RWPE2 (cell line): ENCODE results near the gene MRPL10.

ENCODE experiments used
- ATAC-seq: fragments of 200-7000 bp; cut with Tn5 transposase; 3 replicates; pipeline ENCODE4 v1.9.1; 2021; ENCODE audit warnings: low read depth
- DNase-seq: peaks from one replicate; pipeline ENCODE4 v3.0.0-alpha.2; 2020; ENCODE audit warnings: low spot score
- H3K27ac ChIP-seq: fragments of 450-650 bp; 2 replicates; pipeline ENCODE4 v1.5.1; 2017; ENCODE audit warnings: mild to moderate bottlenecking; ENCODE audit not compliant: poor library complexity, severe bottlenecking
- H3K27me3 ChIP-seq: fragments of 250-450 bp; sonication (Bioruptor Pico); 2 replicates; pipeline ENCODE4 v1.5.1; 2021; ENCODE audit warnings: mild to moderate bottlenecking, moderate library complexity; ENCODE audit not compliant: insufficient read depth, poor library complexity, severe bottlenecking
- H3K36me3 ChIP-seq: fragments of 250-450 bp; sonication (Bioruptor Pico); 2 replicates; pipeline ENCODE4 v1.5.1; 2020; ENCODE audit warnings: low read depth, mild to moderate bottlenecking, moderate library complexity
- H3K4me1 ChIP-seq: fragments of 250-450 bp; sonication (Bioruptor Pico); 2 replicates; pipeline ENCODE4 v1.5.1; 2021; ENCODE audit warnings: mild to moderate bottlenecking, moderate library complexity; ENCODE audit not compliant: insufficient read depth, poor library complexity, severe bottlenecking
- H3K4me3 ChIP-seq: fragments of 250-450 bp; sonication (Bioruptor Pico); 2 replicates; pipeline ENCODE4 v1.5.1; 2021; ENCODE audit warnings: mild to moderate bottlenecking, moderate library complexity; ENCODE audit not compliant: severe bottlenecking
- H3K9me3 ChIP-seq: fragments of 250-450 bp; sonication (Bioruptor Pico); 2 replicates; pipeline ENCODE4 v1.5.1; 2021; ENCODE audit warnings: mild to moderate bottlenecking, moderate library complexity; ENCODE audit not compliant: severe bottlenecking
- CTCF ChIP-seq: fragments of 450-650 bp; IDR thresholded peaks from one replicate; pipeline ENCODE4 v1.5.1; 2017; ENCODE audit warnings: mild to moderate bottlenecking, moderate library complexity; ENCODE audit not compliant: poor library complexity, severe bottlenecking

Gene MRPL10

GRCh38 chr17:47802341-47803022 is 28.9 kb downstream of the MRPL10 start:
- H3K4me1 ChIP-seq: no peaks in the 10 kb centered on the region
- no peak overlapping the region for H3K27ac ChIP-seq
- peak; percentile 24 for DNase-seq
- TF ChIP-seq CTCF: peak; percentile 80
- no peaks in the 10 kb centered on the region for H3K27me3 ChIP-seq
- H3K36me3 ChIP-seq: no peaks in the 10 kb centered on the region
- no peaks in the 10 kb centered on the region for H3K9me3 ChIP-seq
- no peak overlapping the region for H3K4me3 ChIP-seq
- ATAC-seq: peak; percentile 92

DNA sequence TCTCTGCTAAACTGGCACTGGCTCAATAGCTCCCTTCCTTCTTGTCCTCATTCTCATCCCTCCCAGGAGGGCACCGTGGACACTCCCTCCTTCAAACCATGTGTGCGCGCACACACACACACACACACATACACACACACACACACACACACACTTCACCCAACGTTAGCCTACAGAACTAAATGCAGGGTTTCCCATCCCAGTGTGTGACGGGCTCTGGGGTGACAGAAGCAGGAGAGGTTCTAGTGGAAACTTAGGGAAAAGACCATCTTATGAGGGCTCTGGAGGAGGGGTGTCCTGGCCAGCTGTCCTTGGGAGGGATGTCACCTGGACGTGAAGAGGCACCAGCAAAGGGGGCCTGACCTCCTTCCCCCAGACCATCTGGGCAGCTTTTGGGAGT is 29.4 kb downstream of the MRPL10 start:
- H3K4me1 ChIP-seq: no peaks in the 10 kb centered on the region
- no peaks in the 10 kb centered on the region for H3K9me3 ChIP-seq
- ATAC-seq (no peak), DNase-seq (no peak)
- no peaks in the 10 kb centered on the region for H3K27me3 ChIP-seq
- H3K4me3 ChIP-seq: no peak overlapping the region
- H3K27ac ChIP-seq: no peak overlapping the region
- no peak for TF ChIP-seq CTCF
- H3K36me3 ChIP-seq: no peaks in the 10 kb centered on the region

GRCh38 chr17:47801176-47801765 is 30.1 kb downstream of the MRPL10 start:
- DNase-seq: no peak
- H3K27me3 ChIP-seq: no peaks in the 10 kb centered on the region
- H3K4me1 ChIP-seq: no peaks in the 10 kb centered on the region
- no peak overlapping the region for H3K27ac ChIP-seq
- TF ChIP-seq CTCF: no peak
- no peak for ATAC-seq
- H3K4me3 ChIP-seq: no peak overlapping the region
- H3K36me3 ChIP-seq: no peaks in the 10 kb centered on the region
- no peaks in the 10 kb centered on the region for H3K9me3 ChIP-seq

GRCh38 chr17:47800686-47801085 is 30.7 kb downstream of the MRPL10 start:
- DNase-seq: no peak
- ATAC-seq: no peak
- no peak overlapping the region for H3K4me3 ChIP-seq
- H3K27ac ChIP-seq: no peak overlapping the region
- no peak for TF ChIP-seq CTCF
- H3K27me3 ChIP-seq: peaks cover 3% of the 10 kb centered on the region
- H3K9me3 ChIP-seq: no peaks in the 10 kb centered on the region
- H3K36me3 ChIP-seq: no peaks in the 10 kb centered on the region
- no peaks in the 10 kb centered on the region for H3K4me1 ChIP-seq

DNA sequence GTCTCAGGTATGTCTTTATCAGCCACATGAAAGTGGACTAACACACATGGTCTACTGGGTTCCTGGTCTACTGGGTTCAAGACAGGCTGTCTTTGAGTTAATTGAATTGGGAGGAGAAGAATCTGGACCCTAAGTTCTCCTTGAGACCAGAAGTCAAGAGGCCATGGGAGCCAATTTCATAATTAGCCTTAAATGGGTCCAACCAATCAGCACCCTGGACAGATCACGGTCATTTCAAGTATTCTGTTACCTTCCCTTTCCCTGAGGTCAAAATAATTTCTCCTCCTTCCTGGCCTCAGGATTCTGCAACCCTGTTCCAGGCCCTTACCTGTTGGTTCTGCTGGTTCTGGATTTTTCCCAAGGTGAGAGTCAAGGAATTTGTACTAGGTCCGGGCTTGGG is 33.5 kb downstream of the MRPL10 start:
- TF ChIP-seq CTCF: no peak
- Histone ChIP-seq H3K4me3 (no peak overlapping the region), H3K27ac (no peak overlapping the region), H3K27me3 (peaks cover 32% of the 10 kb centered on the region), H3K36me3 (no peaks in the 10 kb centered on the region), H3K9me3 (no peaks in the 10 kb centered on the region), H3K4me1 (no peaks in the 10 kb centered on the region)
- DNase-seq (no peak), ATAC-seq (no peak)
